HL-60 (cell line): Measurements from ENCODE around the gene APOL3.

Experiments used
- CTCF ChIP-seq: IDR thresholded peaks from one replicate; pipeline ENCODE4 v1.5.1; 2011; ENCODE audit warnings: low read length, control low read depth, inconsistent platforms; ENCODE audit not compliant: insufficient read depth
- GABPA ChIP-seq: IDR thresholded peaks from 2 replicates; pipeline ENCODE4 v1.6.1; 2012; ENCODE audit warnings: low read depth
- POLR2AphosphoS5 ChIP-seq: IDR thresholded peaks from 2 replicates; pipeline ENCODE4 v1.6.1; 2012; ENCODE audit warnings: low read depth
- REST ChIP-seq: IDR thresholded peaks from 2 replicates; pipeline ENCODE4 v1.6.1; 2012; ENCODE audit warnings: low read depth; ENCODE audit not compliant: insufficient replicate concordance
- SPI1 ChIP-seq: IDR thresholded peaks from 2 replicates; pipeline ENCODE4 v1.6.1; 2012; ENCODE audit warnings: low read depth, mild to moderate bottlenecking, borderline replicate concordance

GRCh38 chr22:36204632-36205015, 44.1 kb upstream of the APOL3 start:
- no peak for TF ChIP-seq CTCF
- no peak for TF ChIP-seq POLR2AphosphoS5
- no peak for TF ChIP-seq REST
- TF ChIP-seq GABPA, result no peak
- TF ChIP-seq SPI1, result no peak
